GM18499 (cell line): Measurements from ENCODE around the gene P3H2.

Experiments used
- ATAC-seq: cut with Tn5 transposase; IDR thresholded peaks from one replicate; pipeline ENCODE4 v1.9.1; 2021; ENCODE audit warnings: moderate number of reproducible peaks; ENCODE audit not compliant: insufficient read depth, unreplicated experiment

Gene P3H2

GRCh38 chr3:189914799-189915198 lies 205.9 kb downstream of the P3H2 start:
- no peak for ATAC-seq

GRCh38 chr3:189911001-189911400 lies 209.7 kb downstream of the P3H2 start:
- ATAC-seq: no peak

GRCh38 chr3:189909573-189909972 lies 211.1 kb downstream of the P3H2 start:
- ATAC-seq: no peak

GRCh38 chr3:189909139-189909538 lies 211.6 kb downstream of the P3H2 start:
- ATAC-seq: no peak

GRCh38 chr3:189908646-189909045 lies 212.1 kb downstream of the P3H2 start:
- no peak for ATAC-seq

- no peak for ATAC-seq
Observed at GRCh38 chr3:189907803-189908202, 212.9 kb downstream of the P3H2 start.
